Thyroid gland (tissue), 4 donors: Measurements from ENCODE around the gene REN. TPM values are rescaled to one million over a fixed set of nuclear protein-coding genes. Genes with fewer than 3 reads are reported as not detected.

Source experiments
- DNase-seq, 2 donors: peaks; one replicate each; pipeline ENCODE4 v3.0.0-alpha.2; 2019
- H3K27ac ChIP-seq, 3 donors: fragments of 200-600 bp; sonication (generic); 1 replicate in 2 of 3; 2 replicates in 1 of 3; pipeline ENCODE4 v1.5.1; 2016 to 2019; ENCODE audit warnings: mild to moderate bottlenecking in 1 of 3, moderate library complexity in 1 of 3
- H3K27me3 ChIP-seq: fragments of 200-600 bp; sonication (generic); one replicate; pipeline ENCODE4 v1.5.1; 2019
- H3K36me3 ChIP-seq, 2 donors: fragments of 200-600 bp; sonication (generic); one replicate each; pipeline ENCODE4 v1.5.1; 2016 to 2019
- H3K4me1 ChIP-seq, 2 donors: fragments of 200-600 bp; sonication (generic); one replicate each; pipeline ENCODE4 v1.5.1; 2017 to 2019
- H3K4me3 ChIP-seq, 3 donors: fragments of 200-600 bp; sonication (generic); replicated peaks in 1 of 3; 1 replicate in 2 of 3; 2 replicates in 1 of 3; pipeline ENCODE4 v1.5.1; 2016; ENCODE audit warnings: mild to moderate bottlenecking in 1 of 3
- H3K9me3 ChIP-seq: fragments of 200-600 bp; sonication (generic); one replicate; pipeline ENCODE4 v1.5.1; 2017
- CTCF ChIP-seq, 6 experiments: fragments of 200-600 bp in 3 of 6; fragments of 450-650 bp in 3 of 6; sonication (generic) in 3 of 6; IDR thresholded peaks; one replicate each; pipeline ENCODE4 v1.5.1; 2016 to 2019; ENCODE audit warnings: antibody characterized with exemption in 6 of 6, mild to moderate bottlenecking in 2 of 6, inconsistent platforms in 1 of 6, moderate library complexity in 1 of 6
- POLR2A ChIP-seq, 2 donors: fragments of 450-650 bp; IDR thresholded peaks; one replicate each; pipeline ENCODE4 v1.6.1; 2017; ENCODE audit warnings: antibody characterized with exemption in 2 of 2, mild to moderate bottlenecking in 2 of 2, moderate library complexity in 1 of 2
- WGBS, 2 donors: methylation state at CpG; one replicate each; pipeline ENCODE4 v1.1.5; 2017; 5-methylcytosine and 5-hydroxymethylcytosine counted together
- intact Hi-C: fragments of 100-400 bp; cut with DNase I; formaldehyde crosslinking; loops from one replicate; pipeline ENCODE4 v1.15.1; 2023
- total RNA-seq, 4 donors: library from RNA; depleted of rRNA; stranded (reverse); fragments of >200 nt; gene quantifications; one replicate each; pipeline ENCODE4 v1.2.3, GENCODE V29; 2016

Gene REN
- total RNA-seq, result not detected

GRCh38 chr1:204166219-204166618 is at the start of gene REN:
REN (minus strand) TSS chr1:204166337; CDS start chr1:204166293, 44 bp downstream.
- Histone ChIP-seq H3K27me3 (no peaks in the 10 kb centered on the region), H3K27ac (no peak within 1 kb of the TSS), H3K9me3 (no peaks in the 10 kb centered on the region), H3K4me3 (no peak within 1 kb of the TSS), H3K36me3 (no peaks in the 10 kb centered on the region), H3K4me1 (no peaks in the 10 kb centered on the region)
- intact Hi-C loops, result no loop called here
- WGBS, 2 donors, result 71 to 77% methylated on average over 4 to 5 of the region's 5 CpGs
- no peak for DNase-seq
- TF ChIP-seq CTCF (IDR thresholded peaks at IDR 0.05) (no peak), POLR2A (IDR thresholded peaks at IDR 0.05) (no peak)

- WGBS, 2 donors, result 13 to 14% methylated on average over 37 to 38 of the region's 41 CpGs
- no peaks in the 10 kb centered on the region for H3K9me3 ChIP-seq
- no peaks in the 10 kb centered on the region for H3K36me3 ChIP-seq
- TF ChIP-seq POLR2A (IDR thresholded peaks at IDR 0.05) (no peak), CTCF (IDR thresholded peaks at IDR 0.05) (peak in 5 of 6 experiments; percentile 28 to 58 (median 49))
- H3K4me3 ChIP-seq, result no peak within 1 kb of the TSS
- DNase-seq, result peak; percentile 63 to 67
- intact Hi-C loops, result loop anchor here (5.0 kb wide), 1 partner anchor 148 kb away; no protein-coding TSS in a partner anchor
- no peaks in the 10 kb centered on the region for H3K27me3 ChIP-seq
- no peak within 1 kb of the TSS for H3K27ac ChIP-seq
- peaks cover 0 to 11% of the 10 kb centered on the region in 2 donors for H3K4me1 ChIP-seq
Observed at GRCh38 chr1:204213668-204214662, 47.8 kb upstream of the REN start, which contains the start of gene GOLT1A. GOLT1A (minus strand) TSS chr1:204213988; CDS start chr1:204213906, 82 bp downstream.

- H3K4me1 ChIP-seq, result peaks cover 0 to 11% of the 10 kb centered on the region in 2 donors
- intact Hi-C loops, result loop anchor here (5.0 kb wide), 1 partner anchor 150 kb away; no protein-coding TSS in a partner anchor
- WGBS, 2 donors, result 94 to 95% methylated on average over 3 of the region's 3 CpGs
- H3K27ac ChIP-seq, result no peak overlapping the region
- no peaks in the 10 kb centered on the region for H3K27me3 ChIP-seq
- no peak for DNase-seq
- TF ChIP-seq CTCF (IDR thresholded peaks at IDR 0.05) (no peak), POLR2A (IDR thresholded peaks at IDR 0.05) (no peak)
- no peaks in the 10 kb centered on the region for H3K36me3 ChIP-seq
- H3K4me3 ChIP-seq, result no peak overlapping the region
- no peaks in the 10 kb centered on the region for H3K9me3 ChIP-seq
Observed at GRCh38 chr1:204212715-204213114, 46.6 kb upstream of the REN start.

- no peaks in the 10 kb centered on the region for H3K27me3 ChIP-seq
- 79 to 84% methylated on average over 7 of the region's 7 CpGs for WGBS, 2 donors
- peaks cover 0 to 11% of the 10 kb centered on the region in 2 donors for H3K4me1 ChIP-seq
- DNase-seq, result no peak
- intact Hi-C loops, result loop anchor here (5.0 kb wide), 1 partner anchor 151 kb away; no protein-coding TSS in a partner anchor
- no peak for TF ChIP-seq CTCF (IDR thresholded peaks at IDR 0.05)
- TF ChIP-seq POLR2A (IDR thresholded peaks at IDR 0.05), result no peak
- H3K36me3 ChIP-seq, result no peaks in the 10 kb centered on the region
- no peaks in the 10 kb centered on the region for H3K9me3 ChIP-seq
- no peak overlapping the region for H3K4me3 ChIP-seq
- H3K27ac ChIP-seq, result no peak overlapping the region
Observed at GRCh38 chr1:204211046-204211445, 44.9 kb upstream of the REN start.
